DND-41 (cell line): ENCODE measurements around the gene ABCG1.

Experiments used
- ATAC-seq: fragments of 200-7000 bp; cut with Tn5 transposase; 3 replicates; pipeline ENCODE4 v1.9.1; 2021; ENCODE audit warnings: low read depth; ENCODE audit not compliant: insufficient read depth
- DNase-seq: peaks from one replicate; pipeline ENCODE4 v3.0.0-alpha.2; 2020
- H2AFZ ChIP-seq: 2 replicates; pipeline ENCODE4 v1.6.0; 2012; ENCODE audit warnings: low read depth, low read length
- H3K27ac ChIP-seq: 2 replicates; pipeline ENCODE4 v1.5.1; 2012; ENCODE audit warnings: low read length, inconsistent platforms
- H3K27me3 ChIP-seq: fragments of 200-600 bp; sonication (generic); 2 replicates; pipeline ENCODE4 v1.6.0; 2012; ENCODE audit warnings: low read length, mild to moderate bottlenecking, inconsistent platforms; ENCODE audit not compliant: insufficient read depth, poor library complexity
- H3K36me3 ChIP-seq: 2 replicates; pipeline ENCODE4 v1.5.1; 2012; ENCODE audit warnings: low read length, inconsistent platforms; ENCODE audit not compliant: insufficient read depth
- H3K4me1 ChIP-seq: 2 replicates; pipeline ENCODE4 v1.5.1; 2012; ENCODE audit warnings: mild to moderate bottlenecking, low read length; ENCODE audit not compliant: insufficient read depth
- H3K4me2 ChIP-seq: 2 replicates; pipeline ENCODE4 v1.6.0; 2012; ENCODE audit warnings: mild to moderate bottlenecking, moderate library complexity, low read length, inconsistent platforms; ENCODE audit not compliant: insufficient read depth
- H3K4me3 ChIP-seq, 2 experiments: fragments of 200-600 bp in 1 of 2; shearing (Covaris generic) in 1 of 2; 2 replicates each; pipeline ENCODE4 v1.5.1; 2012 to 2016; ENCODE audit warnings: inconsistent platforms in 2 of 2, low read length in 2 of 2, mild to moderate bottlenecking in 2 of 2, low read depth in 1 of 2, moderate library complexity in 1 of 2
- H3K79me2 ChIP-seq: 2 replicates; pipeline ENCODE4 v1.6.0; 2012; ENCODE audit warnings: low read length, inconsistent platforms; ENCODE audit not compliant: insufficient read depth
- H3K9ac ChIP-seq: 2 replicates; pipeline ENCODE4 v1.6.0; 2012; ENCODE audit warnings: low read depth, mild to moderate bottlenecking, inconsistent platforms, low read length, moderate library complexity
- H3K9me3 ChIP-seq: 2 replicates; pipeline ENCODE4 v1.5.1; 2012; ENCODE audit warnings: low read length, moderate library complexity, mild to moderate bottlenecking, inconsistent platforms; ENCODE audit not compliant: insufficient read depth, severe bottlenecking
- H4K20me1 ChIP-seq: 2 replicates; pipeline ENCODE4 v1.6.0; 2012; ENCODE audit warnings: low read length; ENCODE audit not compliant: insufficient read depth
- CTCF ChIP-seq: IDR thresholded peaks from 2 replicates; pipeline ENCODE4 v1.5.1; 2012; ENCODE audit warnings: borderline replicate concordance, low read length, moderate library complexity, mild to moderate bottlenecking; ENCODE audit not compliant: poor library complexity, severe bottlenecking; ENCODE audit errors: extremely low read depth
- EZH2 ChIP-seq: IDR thresholded peaks from 3 replicates; pipeline ENCODE4 v1.6.1; 2012; ENCODE audit warnings: borderline replicate concordance, low read depth, mild to moderate bottlenecking, moderate library complexity, low read length, inconsistent platforms; ENCODE audit not compliant: severe bottlenecking

Gene ABCG1

GRCh38 chr21:42183374-42184266 is 35.3 kb upstream of the ABCG1 start:
- no peak overlapping the region for H2AFZ ChIP-seq
- no peak for TF ChIP-seq EZH2
- no peak for TF ChIP-seq CTCF
- H3K9ac ChIP-seq = no peak overlapping the region
- peaks cover 4% of the 10 kb centered on the region for H3K9me3 ChIP-seq
- H3K4me1 ChIP-seq = peaks cover 30% of the 10 kb centered on the region
- H3K27ac ChIP-seq = 0 out of 2 replicates have a peak overlapping the region, but pooled peaks have one; percentile 21
- H3K36me3 ChIP-seq = no peaks in the 10 kb centered on the region
- H3K4me2 ChIP-seq = no peak overlapping the region
- H3K79me2 ChIP-seq = no peaks in the 10 kb centered on the region
- H3K4me3 ChIP-seq = no peak overlapping the region
- DNase-seq (no peak), ATAC-seq (no peak)
- H4K20me1 ChIP-seq = no peaks in the 10 kb centered on the region
- H3K27me3 ChIP-seq = no peaks in the 10 kb centered on the region

GRCh38 chr21:42186591-42186990 is 32.3 kb upstream of the ABCG1 start:
- DNase-seq (no peak), ATAC-seq (no peak)
- Histone ChIP-seq H4K20me1 (no peaks in the 10 kb centered on the region), H3K9ac (peak overlapping the region; percentile 59; the same call in 1 of the 2 replicates), H3K36me3 (no peaks in the 10 kb centered on the region), H3K79me2 (no peaks in the 10 kb centered on the region), H3K4me1 (peaks cover 48% of the 10 kb centered on the region), H3K27me3 (no peaks in the 10 kb centered on the region), H3K4me2 (no peak overlapping the region), H2AFZ (peak overlapping the region; percentile 63), H3K9me3 (peaks cover 4% of the 10 kb centered on the region), H3K4me3 (peak overlapping the region in 1 of 2 experiments; percentile 1; a peak in 1 of 4 replicates), H3K27ac (peak overlapping the region; percentile 94)
- TF ChIP-seq CTCF (no peak), EZH2 (no peak)

GRCh38 chr21:42187976-42188653 is 30.8 kb upstream of the ABCG1 start:
- peak overlapping the region; percentile 94 for H3K27ac ChIP-seq
- H3K79me2 ChIP-seq = no peaks in the 10 kb centered on the region
- H3K9ac ChIP-seq = peak overlapping the region; percentile 59
- peaks cover 56% of the 10 kb centered on the region for H3K4me1 ChIP-seq
- no peaks in the 10 kb centered on the region for H3K9me3 ChIP-seq
- ATAC-seq (peak; percentile 98), DNase-seq (peak; percentile 93)
- H3K4me2 ChIP-seq = peak overlapping the region; percentile 54
- no peak for TF ChIP-seq CTCF
- no peak for TF ChIP-seq EZH2
- peak overlapping the region in 1 of 2 experiments; percentile 35; a peak in 2 of 4 replicates for H3K4me3 ChIP-seq
- peak overlapping the region; percentile 68 for H2AFZ ChIP-seq
- H3K27me3 ChIP-seq = no peaks in the 10 kb centered on the region
- H4K20me1 ChIP-seq = no peaks in the 10 kb centered on the region
- H3K36me3 ChIP-seq = no peaks in the 10 kb centered on the region
